Measurements from ENCODE around the gene TOM1L2. TPM values are rescaled to one million over a fixed set of nuclear protein-coding genes. Genes with fewer than 3 reads are reported as not detected.

TOM1L2 gene
- total and polyA plus RNA-seq, 2 of the 4 experiments (the other 2 are of a cell fraction): 34.4 to 51.7 TPM

DNA sequence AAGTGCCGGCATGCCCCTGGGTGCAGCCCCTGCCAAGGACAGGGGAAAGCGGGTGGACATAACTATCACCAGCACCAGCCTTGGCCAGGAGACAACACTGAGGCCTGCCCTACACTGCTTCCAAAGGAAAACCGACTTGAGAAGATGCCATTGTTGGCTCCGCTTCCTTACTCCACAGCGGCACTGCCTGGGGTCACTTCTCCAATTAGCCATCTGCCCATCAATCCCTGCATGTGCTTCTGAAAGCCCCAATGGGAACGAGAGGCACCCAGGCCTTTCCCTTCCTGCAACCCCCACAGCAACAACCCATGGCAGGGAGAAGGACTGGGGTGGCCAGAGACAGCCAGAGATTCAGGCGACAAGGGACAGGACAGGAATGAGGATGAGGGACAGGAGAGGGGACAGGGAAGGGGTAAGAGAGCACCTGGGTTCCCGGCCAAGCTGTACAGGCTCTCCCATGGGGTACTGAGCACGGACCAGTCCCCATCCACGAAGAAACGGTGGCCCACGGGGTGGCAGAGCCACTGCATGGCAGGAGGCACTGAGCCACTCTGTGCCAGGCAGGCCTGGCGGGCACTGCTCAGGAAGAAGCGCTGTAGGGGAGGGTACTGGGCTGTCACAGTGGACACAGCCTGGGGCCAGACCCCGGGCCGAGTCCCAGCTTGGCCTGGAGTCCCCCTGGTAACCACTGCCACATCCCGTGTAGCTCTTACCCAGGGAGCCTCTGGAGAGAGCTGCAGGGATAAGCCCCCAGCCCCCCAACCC, 156.6 kb downstream of the TOM1L2 start:
- H2AK5ac ChIP-seq (ENCODE audit: low read depth, low read length): no peak overlapping the region
- peaks cover 68% of the 10 kb centered on the region for H4K20me1 ChIP-seq (ENCODE audit: insufficient read depth, low read length)
- H3K4me1 ChIP-seq (ENCODE audit: control insufficient read depth, insufficient read depth, low read length): peaks cover 25% of the 10 kb centered on the region
- H3K79me1 ChIP-seq (ENCODE audit: low read depth in 1 of 2, low read length in 2 of 2): peaks cover 5 to 46% of the 10 kb centered on the region in 2 experiments
- no peak overlapping the region for H3K14ac ChIP-seq (replicated peaks; ENCODE audit: low read depth, low read length)
- DNase-seq (no peak), ATAC-seq (ENCODE audit: low read depth) (no peak)
- intact Hi-C loops (cut with micrococcal nuclease) (no loop called here), in situ Hi-C loops (cut with MboI; ENCODE audit: low sequenced_read_pairs) (no loop called here), dilution Hi-C loops (cut with HindIII; ENCODE audit: low sequenced_read_pairs, unreplicated experiment) (no loop called here)
- BruUV-seq (replicated peaks): no TSS peak
- H2BK15ac ChIP-seq (ENCODE audit: low read depth, low read length): no peak overlapping the region
- no peak for TF ChIP-seq USF2 (IDR thresholded peaks at IDR 0.05; ENCODE audit: low read depth, low read length)
- 0 out of 2 replicates have a peak, but pooled peaks have one; percentile 29 for TF ChIP-seq POLR2A (IDR thresholded peaks at IDR 0.05; ENCODE audit: low read depth, low read length)
- H3K4me2 ChIP-seq (ENCODE audit: low read depth, low read length): no peak overlapping the region
- no peak overlapping the region for H4K91ac ChIP-seq (ENCODE audit: insufficient read depth, low read depth, low read length)
- H3K18ac ChIP-seq (ENCODE audit: low read depth, low read length): no peak overlapping the region
- H3K36me3 ChIP-seq (ENCODE audit: control insufficient read depth, insufficient read depth, low read length): peaks cover 71% of the 10 kb centered on the region
- no peaks in the 10 kb centered on the region for H3K9me3 ChIP-seq (ENCODE audit: control insufficient read depth, insufficient read depth, low read length)
- H2BK5ac ChIP-seq (ENCODE audit: low read depth, low read length, poor library complexity, severe bottlenecking): no peak overlapping the region
- H4K5ac ChIP-seq (ENCODE audit: low read depth, low read length): no peak overlapping the region
- no peak overlapping the region for H3K23ac ChIP-seq (ENCODE audit: low read depth, low read length)
- H3K4ac ChIP-seq (ENCODE audit: low read depth, low read length): no peak overlapping the region
- H4K8ac ChIP-seq (ENCODE audit: low read depth in 2 of 2, low read length in 2 of 2): no peak overlapping the region
- H2BK20ac ChIP-seq (ENCODE audit: low read depth, low read length): no peak overlapping the region
- H3K9ac ChIP-seq (ENCODE audit: low read depth, low read length): no peak overlapping the region
- POLR2A ChIA-PET (ENCODE audit: unreplicated experiment): no interaction called here
- WGBS, 2 experiments (ENCODE audit: extremely low coverage in 2 of 2, insufficient read length in 1 of 2): 100% methylated on average over 2 of the region's 17 CpGs; no CpG with 5 or more reads in 1 of the 2 experiments
- H2AFZ ChIP-seq (replicated peaks; ENCODE audit: low read length, poor library complexity): no peak overlapping the region
- H3K27ac ChIP-seq (ENCODE audit: insufficient read depth, low read length): no peak overlapping the region
- H3K4me3 ChIP-seq (ENCODE audit: insufficient read depth, low read depth, low read length): no peak overlapping the region
- H2BK120ac ChIP-seq (ENCODE audit: low read depth, low read length): no peak overlapping the region
- peaks cover 11% of the 10 kb centered on the region for H3K9me1 ChIP-seq (ENCODE audit: insufficient read depth, low read length)
- no peak overlapping the region for H3K56ac ChIP-seq (ENCODE audit: extremely low read depth, insufficient read depth, low read length)
- no peaks in the 10 kb centered on the region for H3K27me3 ChIP-seq (ENCODE audit: control insufficient read depth, insufficient read depth, low read length)
- no peak overlapping the region for H2AK9ac ChIP-seq (replicated peaks; ENCODE audit: low read depth, low read length, poor library complexity)
- CTCF ChIA-PET: no interaction called here

Data from IMR-90 (cell line).